ENCODE measurements around the gene UNK. TPM values are rescaled to one million over a fixed set of nuclear protein-coding genes. Genes with fewer than 3 reads are reported as not detected.
A peak's percentile ranks its signal among the peaks of the same experiment; 100 is the strongest.

Gene UNK
- total RNA-seq, 1 donor from 2014 or later, result 61.2 TPM

DNA sequence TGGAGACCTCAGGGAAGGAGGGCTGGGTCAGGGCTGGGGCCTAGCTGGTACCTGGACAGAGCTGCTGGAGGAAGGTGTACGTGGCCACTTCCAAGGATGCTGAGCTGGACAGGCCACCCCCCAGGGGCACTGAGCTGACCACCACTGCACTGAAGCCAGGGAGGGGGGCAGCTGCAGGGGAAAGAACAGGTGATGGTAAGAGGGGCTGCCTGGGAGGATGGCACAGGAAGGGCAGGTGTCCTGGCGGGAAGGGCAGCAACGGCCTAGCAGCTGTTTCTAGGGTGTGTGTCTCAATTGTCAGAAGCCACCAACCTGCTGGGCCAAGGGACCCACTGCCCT is 21.4 kb upstream of the UNK start:
- intact Hi-C loops (cut with micrococcal nuclease), result no loop called here
- DNase-seq, result no peak
- peaks cover 7% of the 10 kb centered on the region for H3K36me3 Mint-ChIP-seq (ENCODE audit: low read depth)
- CTCF ChIA-PET, result interaction anchor here (1.4 to 5.3 kb wide), 6 partner anchors 10 to 130 kb away, joined by 4 to 54 read pairs (median 8); partner anchors contain the start of gene SMIM5
- TF ChIP-seq, protein P1, sequence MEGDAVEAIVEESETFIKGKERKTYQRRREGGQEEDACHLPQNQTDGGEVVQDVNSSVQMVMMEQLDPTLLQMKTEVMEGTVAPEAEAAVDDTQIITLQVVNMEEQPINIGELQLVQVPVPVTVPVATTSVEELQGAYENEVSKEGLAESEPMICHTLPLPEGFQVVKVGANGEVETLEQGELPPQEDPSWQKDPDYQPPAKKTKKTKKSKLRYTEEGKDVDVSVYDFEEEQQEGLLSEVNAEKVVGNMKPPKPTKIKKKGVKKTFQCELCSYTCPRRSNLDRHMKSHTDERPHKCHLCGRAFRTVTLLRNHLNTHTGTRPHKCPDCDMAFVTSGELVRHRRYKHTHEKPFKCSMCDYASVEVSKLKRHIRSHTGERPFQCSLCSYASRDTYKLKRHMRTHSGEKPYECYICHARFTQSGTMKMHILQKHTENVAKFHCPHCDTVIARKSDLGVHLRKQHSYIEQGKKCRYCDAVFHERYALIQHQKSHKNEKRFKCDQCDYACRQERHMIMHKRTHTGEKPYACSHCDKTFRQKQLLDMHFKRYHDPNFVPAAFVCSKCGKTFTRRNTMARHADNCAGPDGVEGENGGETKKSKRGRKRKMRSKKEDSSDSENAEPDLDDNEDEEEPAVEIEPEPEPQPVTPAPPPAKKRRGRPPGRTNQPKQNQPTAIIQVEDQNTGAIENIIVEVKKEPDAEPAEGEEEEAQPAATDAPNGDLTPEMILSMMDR (IDR thresholded peaks at IDR 0.05), result no peak
- H3K4me1 Mint-ChIP-seq, result peaks cover 16% of the 10 kb centered on the region
- no peak for ATAC-seq (ENCODE audit: low read depth)
- no peaks in the 10 kb centered on the region for H3K27me3 Mint-ChIP-seq
- no peak overlapping the region for H3K27ac Mint-ChIP-seq
- POLR2A ChIA-PET, result interaction anchor here (0.6 to 8.2 kb wide), 7 partner anchors 9 to 124 kb away, joined by 4 to 91 read pairs (median 30); partner anchors contain the start of genes UNK and WBP2
- H3K9me3 Mint-ChIP-seq, result no peaks in the 10 kb centered on the region
- H3K4me3 Mint-ChIP-seq, result no peak overlapping the region

DNA sequence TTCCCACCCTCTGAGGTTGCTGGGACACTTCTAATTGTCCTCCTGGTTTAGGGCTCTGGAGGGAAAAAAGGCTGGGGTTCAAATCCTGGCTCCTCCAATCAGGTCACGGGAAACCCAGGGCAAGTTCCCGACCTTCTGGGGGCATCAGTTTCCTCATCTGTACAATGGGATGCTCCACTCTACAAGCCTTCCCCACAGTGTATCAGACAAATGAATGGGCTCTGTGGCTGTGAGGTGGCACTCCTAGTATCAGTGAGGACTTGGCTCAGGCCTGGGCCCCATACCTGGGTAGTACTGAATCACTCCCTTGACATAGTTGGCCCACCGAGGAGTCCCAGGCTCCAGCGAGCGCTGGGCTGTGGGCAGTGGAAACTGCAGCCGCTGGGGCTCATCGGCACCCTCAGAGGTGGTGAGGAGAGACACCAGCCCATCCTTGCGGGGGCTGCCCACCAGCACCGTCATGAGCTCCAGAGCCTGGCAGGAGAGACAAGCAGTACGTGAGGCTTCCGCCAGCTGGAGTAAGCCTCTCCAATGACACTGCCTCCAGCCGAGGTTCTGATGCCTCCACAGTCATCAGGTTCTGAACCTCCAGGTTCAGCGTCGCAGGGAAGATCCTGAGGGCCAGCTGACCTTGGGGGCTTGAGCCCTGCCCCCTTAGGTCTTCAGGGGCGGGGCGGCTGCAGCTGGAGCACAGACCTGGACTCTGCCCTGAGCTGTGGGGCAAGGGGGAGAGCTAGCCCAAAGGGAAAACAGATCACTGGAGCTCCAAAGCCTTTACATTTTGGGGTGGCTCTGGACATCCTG is 20.8 kb upstream of the UNK start:
- POLR2A ChIA-PET, result interaction anchor here (0.6 to 8.2 kb wide), 15 partner anchors 10 to 216 kb away, joined by 3 to 91 read pairs (median 5); partner anchors contain the start of genes MRPL38, TRIM65, UNK and WBP2
- TF ChIP-seq, protein P1 (IDR thresholded peaks at IDR 0.05), result no peak
- ATAC-seq (ENCODE audit: low read depth) (no peak), DNase-seq (no peak)
- Mint-ChIP-seq H3K9me3 (no peaks in the 10 kb centered on the region), H3K27ac (no peak overlapping the region), H3K27me3 (no peaks in the 10 kb centered on the region), H3K4me1 (peaks cover 16% of the 10 kb centered on the region), H3K4me3 (peak overlapping the region; percentile 81), H3K36me3 (ENCODE audit: low read depth) (peaks cover 7% of the 10 kb centered on the region)
- intact Hi-C loops (cut with micrococcal nuclease), result loop anchor here (1.0 kb wide), 1 partner anchor 63 kb away; no protein-coding TSS in a partner anchor
- CTCF ChIA-PET, result interaction anchor here (0.7 to 5.3 kb wide), 8 partner anchors 10 to 131 kb away, joined by 3 to 54 read pairs (median 8); partner anchors contain the start of genes UNK and WBP2

DNA sequence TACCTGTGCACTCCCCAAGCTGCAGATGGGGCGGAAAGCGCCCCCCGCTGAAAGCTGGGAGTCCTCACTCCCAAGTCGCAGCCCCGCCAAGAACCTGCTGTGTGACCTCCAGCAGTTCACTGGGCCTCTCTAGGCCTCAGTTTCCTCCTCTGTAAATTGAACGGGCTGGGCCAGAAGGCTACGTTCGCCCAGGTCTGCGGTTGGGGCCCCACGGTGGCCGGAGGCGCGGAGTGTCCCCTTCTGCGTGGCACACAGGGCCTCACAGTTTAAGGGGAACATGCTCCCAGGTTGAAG is 20.2 kb upstream of the UNK start:
- no peak for ATAC-seq (ENCODE audit: low read depth)
- Mint-ChIP-seq H3K27me3 (no peaks in the 10 kb centered on the region), H3K4me1 (peaks cover 16% of the 10 kb centered on the region), H3K36me3 (ENCODE audit: low read depth) (peaks cover 5% of the 10 kb centered on the region), H3K9me3 (no peaks in the 10 kb centered on the region), H3K27ac (peak overlapping the region; percentile 53), H3K4me3 (peak overlapping the region; percentile 81)
- intact Hi-C loops (cut with micrococcal nuclease), result loop anchor here (1.0 kb wide), 1 partner anchor 63 kb away; no protein-coding TSS in a partner anchor
- ChIA-PET CTCF (interaction anchor here (0.7 to 5.3 kb wide), 13 partner anchors 11 to 301 kb away, joined by 3 to 54 read pairs (median 6); partner anchors contain the start of genes UNK and WBP2), POLR2A (interaction anchor here (0.6 to 8.2 kb wide), 18 partner anchors 10 to 475 kb away, joined by 3 to 91 read pairs (median 6); partner anchors contain the start of genes MRPL38, SLC25A19, TRIM65 and UNC13D)
- DNase-seq, result no peak
- TF ChIP-seq, protein P1 (IDR thresholded peaks at IDR 0.05), result no peak

DNA sequence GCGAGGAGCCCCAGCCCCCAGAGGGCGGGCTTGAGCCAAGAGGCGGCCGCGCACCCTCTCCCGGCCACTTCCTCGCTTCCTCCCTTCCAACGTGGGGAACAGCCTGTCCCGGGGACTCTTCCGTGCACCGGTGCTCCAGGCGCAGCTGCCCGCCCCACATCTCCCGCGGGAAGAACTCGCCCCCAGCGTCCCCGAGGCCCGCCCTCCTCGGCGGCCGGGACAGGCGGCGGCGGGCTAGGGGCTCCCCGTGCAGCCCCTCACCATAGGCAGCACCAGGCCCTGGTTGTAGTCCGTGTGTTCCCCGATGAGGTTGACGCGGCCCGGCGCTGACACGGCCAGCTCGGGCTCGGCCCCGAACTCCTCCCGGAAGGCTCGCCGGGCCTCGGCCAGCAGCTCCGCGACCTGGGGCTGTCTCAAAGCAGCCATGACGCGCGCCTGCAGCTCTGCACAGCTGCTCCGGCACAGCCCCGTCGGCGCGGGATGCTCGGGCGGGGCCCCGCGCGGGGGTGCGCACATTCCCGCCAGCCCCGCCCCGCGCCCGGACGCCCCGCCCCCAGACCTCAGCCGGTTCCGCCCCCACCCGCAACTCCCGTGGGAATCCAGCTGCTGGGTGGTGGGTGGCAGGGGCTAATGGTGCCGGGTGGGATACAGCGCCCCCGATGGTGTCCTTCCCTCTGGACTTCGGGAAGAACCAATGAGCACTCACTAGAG is 19.7 kb upstream of the UNK start, which contains the start of gene GALK1:
GALK1 (minus strand) TSS at position 482 of the 711 bp plus-strand sequence; CDS start at position 426, 56 bp downstream.
- intact Hi-C loops (cut with micrococcal nuclease), result loop anchor here (1.0 kb wide), 2 partner anchors 14 to 62 kb away; a partner anchor contains a TSS
- DNase-seq, result peak; percentile 74
- no peaks in the 10 kb centered on the region for H3K27me3 Mint-ChIP-seq

More for the DNA sequence above, 19.7 kb upstream of the UNK start, which contains the start of gene GALK1:
- ChIA-PET CTCF (interaction anchor here (1.0 to 5.3 kb wide), 19 partner anchors 9 to 300 kb away, joined by 3 to 54 read pairs (median 4); partner anchors contain the start of genes UNK and WBP2), POLR2A (interaction anchor here (0.6 to 8.2 kb wide), 21 partner anchors 10 to 476 kb away, joined by 3 to 91 read pairs (median 5); partner anchors contain the start of genes MRPL38, SLC25A19, SMIM5 and TRIM65)
- H3K4me1 Mint-ChIP-seq, result peaks cover 16% of the 10 kb centered on the region
- peak within 1 kb of the TSS; percentile 81 for H3K4me3 Mint-ChIP-seq
- peak within 1 kb of the TSS; percentile 53 for H3K27ac Mint-ChIP-seq
- H3K36me3 Mint-ChIP-seq (ENCODE audit: low read depth), result peaks cover 3% of the 10 kb centered on the region
- TF ChIP-seq, protein P1 (IDR thresholded peaks at IDR 0.05), result no peak
- H3K9me3 Mint-ChIP-seq, result no peaks in the 10 kb centered on the region
- ATAC-seq (ENCODE audit: low read depth), result peak; percentile 95

Measured in activated B cell treated with CpG ODN at 0.5 μM for 24 hours (primary cell).